ENCODE data around the gene DRGX.

DRGX gene

DNA sequence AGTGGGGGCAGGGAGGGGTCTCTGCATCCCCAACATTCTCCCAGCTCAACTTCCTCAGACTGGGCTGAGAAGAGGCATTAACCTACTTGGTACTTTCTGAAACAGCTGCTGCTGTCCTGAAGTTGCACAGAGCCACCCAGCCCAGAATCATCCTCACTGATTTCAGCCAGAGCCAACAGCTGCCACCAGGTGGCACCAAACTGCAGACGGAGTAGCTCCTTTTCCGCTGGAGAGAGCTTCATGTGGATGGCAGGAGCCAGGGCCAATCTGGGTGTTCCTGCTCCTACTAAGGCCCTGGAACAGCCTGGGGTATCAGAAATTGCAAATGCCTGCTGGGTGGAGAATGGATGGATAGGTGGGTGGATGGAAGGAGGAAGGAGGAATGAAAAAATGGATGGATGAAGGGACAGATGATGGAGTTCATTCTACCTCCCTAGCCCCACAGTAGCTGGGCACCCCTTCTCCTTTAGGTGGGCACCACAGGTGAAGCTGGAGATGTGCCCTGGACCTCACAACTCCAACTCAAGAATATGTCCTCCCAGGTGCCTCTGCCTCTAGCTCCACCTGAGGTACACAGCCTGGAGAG is 11.8 kb upstream of the DRGX start:
- peak; percentile 39 for DNase-seq

DNA sequence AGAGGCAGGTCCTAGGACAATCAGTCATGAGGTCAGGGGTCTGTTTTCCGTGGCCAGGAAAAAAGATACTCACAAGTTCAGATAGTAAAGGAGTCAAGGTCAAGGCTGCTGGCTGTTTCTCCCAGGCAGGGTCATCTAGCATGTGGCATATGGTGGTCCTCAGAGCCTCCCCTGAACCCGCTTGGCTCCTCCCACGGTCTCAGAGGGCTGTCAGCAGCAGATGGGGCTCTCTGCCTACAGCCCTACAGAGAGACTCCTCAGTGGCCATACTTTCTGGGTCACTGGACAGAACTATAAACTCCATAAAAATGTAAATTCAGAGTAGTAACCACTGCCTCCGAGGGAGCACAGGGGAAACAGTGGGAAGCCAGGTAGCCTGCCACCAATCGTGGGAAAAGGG is 11.3 kb upstream of the DRGX start:
- DNase-seq = no peak

DNA sequence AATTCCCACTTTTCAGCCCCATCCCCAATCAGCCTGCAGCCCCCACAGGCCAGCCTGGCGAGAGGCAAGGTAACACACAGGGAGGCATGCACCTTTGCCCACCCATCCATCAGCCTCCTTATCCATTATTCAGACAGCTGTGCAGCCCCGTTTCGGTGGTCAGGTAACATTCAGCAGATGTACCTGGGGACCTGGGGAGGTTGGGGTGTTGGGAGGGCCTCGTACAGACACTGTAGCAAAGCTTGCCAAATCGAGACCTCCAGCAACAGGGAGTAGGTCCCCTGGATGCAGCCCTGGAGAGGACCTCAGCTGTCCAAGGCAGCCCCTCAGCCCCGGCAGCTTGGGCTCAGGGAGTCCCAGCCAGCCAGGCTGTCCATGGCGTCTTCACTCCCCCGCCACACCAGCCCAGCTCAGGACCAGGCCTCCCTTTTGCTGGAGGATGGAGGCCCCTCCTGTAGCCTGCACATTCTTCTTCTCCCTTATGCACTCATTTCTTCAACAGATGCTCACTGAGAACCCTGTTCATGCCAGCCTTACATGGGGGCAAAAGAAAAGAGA is 8.5 kb upstream of the DRGX start:
- DNase-seq = no peak

DNA sequence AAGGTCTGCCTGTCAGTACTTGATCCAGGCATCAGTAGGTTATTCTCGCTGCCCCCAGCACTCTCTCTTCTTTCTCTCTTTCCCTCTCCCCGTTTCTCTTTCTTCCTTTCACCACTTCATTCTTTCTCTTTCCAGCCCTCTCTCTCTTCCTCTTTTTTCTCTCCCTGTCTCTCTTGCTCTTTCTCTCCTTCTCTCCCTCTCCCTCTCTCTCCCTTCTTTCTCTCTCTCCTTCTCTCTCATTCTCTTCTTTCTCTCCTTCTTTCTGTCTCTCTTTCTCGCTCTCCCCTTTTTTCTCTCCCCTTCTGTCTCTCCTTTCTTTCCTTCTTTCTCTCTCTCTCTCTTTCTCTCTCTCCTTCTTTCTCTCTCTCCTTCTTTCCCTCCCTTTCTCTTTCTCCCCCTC is 7.5 kb upstream of the DRGX start:
- DNase-seq = no peak

DNA sequence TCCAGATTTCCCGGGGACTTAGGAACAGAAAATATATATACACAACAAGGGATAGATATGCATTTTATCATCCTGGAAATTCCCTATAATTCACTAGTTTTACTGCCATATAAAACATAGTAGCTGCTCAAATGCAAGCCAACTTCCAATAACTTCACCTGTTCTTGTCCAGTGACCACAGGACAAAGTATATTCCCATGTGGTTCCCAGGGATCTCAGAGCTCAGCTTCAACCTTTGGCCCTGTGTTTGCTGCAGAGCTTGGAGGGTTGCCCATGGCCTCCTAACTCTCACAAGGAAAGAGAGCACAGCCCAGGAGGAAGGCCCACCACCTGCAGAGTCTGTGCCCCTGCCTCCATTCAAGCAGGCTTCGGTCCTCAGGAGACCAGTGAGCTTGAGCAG is 4.5 kb upstream of the DRGX start:
- no peak for DNase-seq

DNA sequence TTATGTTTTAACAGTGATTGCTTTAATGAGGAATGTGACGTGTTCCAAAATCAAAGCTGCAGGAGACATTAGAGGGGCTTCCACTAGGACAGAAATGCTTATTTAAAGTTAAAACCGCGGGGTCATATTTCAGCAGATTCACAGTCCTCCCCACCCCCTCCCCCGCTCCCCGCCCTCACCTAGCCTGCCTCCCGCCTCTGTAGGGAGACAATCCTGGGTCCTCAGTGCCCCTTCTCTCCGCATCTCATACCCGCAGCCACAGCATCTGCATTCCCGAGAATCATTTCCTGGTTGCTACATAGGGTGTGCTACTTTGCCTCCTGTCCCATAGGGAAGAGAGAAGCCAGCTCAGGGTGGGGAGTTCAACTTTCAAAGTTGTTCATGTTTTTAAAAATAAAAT is 3.1 kb upstream of the DRGX start:
- no peak for DNase-seq

DNA sequence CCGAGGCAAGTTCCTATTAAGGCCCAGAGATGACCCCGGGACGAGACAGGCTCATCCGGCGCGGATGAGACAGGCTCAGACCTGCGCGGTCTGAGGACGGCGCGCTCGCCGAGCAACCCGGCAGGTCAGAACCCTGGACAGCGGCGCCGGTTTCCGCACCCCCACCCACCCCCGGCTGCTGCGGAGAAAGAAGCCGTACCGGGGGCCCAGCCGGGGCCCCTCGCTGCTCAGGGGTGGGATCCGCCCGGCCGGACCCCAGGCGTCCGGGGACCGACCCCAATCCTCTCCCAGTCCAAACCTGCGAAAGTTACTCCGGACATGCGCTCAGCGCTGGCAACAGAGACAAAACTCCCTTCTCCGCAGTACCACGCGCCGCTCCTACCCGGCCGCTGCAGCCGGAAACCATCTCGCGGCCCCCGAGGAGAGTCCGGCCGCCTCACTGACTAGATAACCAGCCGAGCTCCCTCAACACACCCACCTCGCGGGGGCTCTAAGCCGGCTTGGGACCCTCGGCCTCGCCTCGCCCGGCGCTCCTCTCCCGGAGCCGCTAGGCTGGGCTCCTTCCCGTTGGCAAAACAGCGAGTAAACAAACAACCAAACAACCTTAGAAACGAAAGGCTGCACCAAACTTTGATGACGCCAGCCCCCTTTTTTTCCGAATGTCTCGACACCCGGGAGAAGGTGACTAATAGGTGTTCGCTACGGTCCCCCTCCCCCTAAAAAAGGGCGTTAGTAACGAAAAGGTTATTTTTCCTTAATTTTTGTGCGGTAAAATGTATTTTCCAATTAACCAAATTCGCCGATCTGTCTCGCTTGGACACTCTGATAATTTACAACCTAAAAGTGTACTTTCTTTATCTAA is 2.3 kb upstream of the DRGX start:
- DNase-seq = no peak

DNA sequence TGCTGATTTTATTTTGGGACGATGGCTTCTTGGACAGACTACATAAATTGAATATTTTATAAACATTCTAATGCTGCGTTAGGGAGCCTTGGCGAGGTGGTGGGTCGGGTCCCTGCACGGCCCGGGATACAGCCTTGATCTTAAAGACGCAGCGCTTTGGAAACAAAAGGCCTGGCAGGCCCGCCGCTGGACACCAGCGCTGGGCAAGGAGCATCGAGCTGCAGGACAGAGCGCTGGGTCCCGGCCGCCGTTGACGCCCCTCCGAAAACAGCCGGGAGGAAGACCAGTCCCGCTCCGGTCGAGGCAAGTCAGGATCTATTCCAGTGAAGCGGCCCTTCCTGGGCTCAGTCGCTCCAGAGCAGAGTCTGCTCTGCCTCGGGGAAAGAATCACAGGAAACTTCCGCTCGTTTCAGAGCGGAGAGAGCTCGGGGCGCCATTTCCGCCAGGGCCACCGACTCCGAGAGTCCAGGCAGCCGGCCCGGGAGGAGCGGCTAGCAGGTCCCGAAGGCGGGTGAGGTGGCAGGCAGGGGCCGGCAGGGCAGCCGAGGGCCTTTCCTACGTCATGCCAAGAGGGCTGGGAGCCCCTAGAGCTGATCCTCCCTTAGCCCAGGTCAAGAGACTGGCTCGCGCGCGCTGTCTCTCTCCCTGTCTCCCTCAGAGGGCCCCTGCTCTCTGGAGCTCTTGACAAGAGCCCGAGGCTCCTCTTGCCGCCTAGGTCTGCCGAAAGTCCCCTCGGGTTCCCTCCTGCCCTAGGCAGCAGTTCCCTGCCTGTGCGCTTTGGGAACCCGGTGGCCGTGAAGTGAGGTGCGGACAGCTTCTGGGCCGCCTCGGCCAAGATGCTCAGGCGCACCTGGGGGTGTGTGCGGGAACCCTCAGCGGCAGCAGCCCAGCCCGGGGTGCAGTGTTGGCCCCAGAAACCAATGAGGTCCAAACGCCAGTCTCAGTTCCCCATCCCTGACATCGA is 1.4 kb upstream of the DRGX start:
- no peak for DNase-seq

DNA sequence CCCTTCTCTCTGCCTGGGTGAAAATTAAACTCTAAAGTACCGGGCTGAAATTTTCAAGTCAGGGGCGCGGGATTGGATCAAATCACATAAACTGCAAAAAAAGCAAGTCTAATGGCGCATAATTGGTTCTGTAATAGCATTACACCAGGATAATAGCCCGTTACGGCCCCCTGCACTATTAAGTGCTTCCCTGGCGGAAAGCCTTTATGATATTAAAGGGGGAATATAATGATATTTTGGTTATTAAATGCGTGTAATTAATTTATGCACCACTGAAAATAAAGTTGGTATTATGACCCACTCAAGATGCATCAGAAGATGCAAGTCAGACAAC is 744 bp upstream of the DRGX start:
- DNase-seq = no peak

DNA sequence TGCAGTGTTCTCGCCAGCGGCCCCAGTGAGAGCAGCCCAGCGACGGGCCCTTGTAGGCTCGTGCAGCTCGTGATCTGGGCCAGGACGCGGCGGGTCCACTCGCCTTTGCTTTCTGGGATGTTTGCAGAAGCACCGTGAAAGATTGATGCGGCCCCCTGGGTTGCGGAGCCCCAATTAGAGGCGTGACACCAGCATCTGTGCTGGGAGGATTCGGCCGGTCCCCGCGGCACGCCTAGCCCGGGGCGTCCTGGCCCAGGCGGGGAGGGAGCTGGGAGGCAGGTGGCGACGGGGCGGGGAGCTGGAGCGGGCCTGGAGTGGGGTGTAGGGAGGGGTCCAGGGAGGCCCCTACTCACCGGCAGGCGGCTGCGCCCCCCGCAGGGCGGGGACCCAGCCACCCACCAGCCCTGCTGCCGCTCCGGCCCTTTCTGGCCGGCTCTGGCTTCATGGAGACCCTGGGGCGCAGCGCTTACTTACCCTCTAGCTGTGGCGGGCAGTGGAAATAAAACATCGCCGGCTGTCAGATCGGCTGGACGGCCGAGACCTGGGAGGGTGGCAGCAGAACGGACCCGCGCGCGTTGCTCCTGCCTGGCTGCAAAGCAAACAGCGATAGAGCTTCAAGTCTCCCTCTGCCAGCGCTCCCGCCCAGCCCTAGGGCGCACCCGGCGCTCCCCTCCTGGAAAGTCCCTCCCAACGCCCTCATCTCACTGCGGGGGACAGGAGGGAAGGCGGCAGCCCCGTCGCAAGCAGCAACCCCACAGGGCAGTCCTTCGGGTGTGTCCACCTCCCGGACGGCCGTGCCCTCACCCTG is 752 bp downstream of the DRGX start:
- DNase-seq = no peak

DNA sequence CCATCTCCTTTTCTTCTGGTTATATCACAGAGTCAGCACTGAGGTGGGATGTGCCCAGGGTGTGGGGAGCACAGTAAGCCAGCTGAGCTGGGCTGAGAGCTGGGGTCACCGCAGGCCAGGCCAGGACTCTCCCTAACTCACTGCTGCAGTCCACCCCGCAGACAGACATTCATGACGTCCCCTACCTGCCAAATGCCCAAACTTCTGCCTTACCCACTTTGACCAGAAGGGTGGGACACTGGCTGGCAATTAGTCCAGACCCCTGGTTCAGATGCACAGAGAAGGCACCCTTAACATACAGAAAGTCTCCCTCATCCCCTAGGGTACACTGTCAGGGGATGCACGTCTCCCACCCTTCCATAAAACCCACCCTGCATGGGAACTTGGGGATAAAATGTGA is 2.1 kb downstream of the DRGX start:
- no peak for DNase-seq

DNA sequence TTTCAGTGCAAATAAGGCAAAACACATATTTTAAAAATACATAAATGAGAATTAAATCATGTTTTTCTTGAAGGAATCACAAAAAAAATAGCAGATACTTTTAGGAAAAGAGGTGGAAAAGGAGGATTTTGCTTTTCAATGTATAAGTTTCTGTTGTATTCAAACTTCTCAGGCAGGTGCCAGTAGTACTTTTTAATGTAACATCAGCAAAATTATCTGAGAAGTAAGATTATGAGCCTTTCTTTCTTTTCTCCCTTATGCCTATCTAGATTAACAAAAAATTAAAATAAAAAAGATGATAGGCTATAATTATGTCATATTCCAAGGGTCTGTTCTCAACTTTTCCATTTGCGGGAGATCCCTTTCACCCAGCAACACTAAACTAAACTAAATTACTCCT is 2.6 kb downstream of the DRGX start:
- no peak for DNase-seq

DNA sequence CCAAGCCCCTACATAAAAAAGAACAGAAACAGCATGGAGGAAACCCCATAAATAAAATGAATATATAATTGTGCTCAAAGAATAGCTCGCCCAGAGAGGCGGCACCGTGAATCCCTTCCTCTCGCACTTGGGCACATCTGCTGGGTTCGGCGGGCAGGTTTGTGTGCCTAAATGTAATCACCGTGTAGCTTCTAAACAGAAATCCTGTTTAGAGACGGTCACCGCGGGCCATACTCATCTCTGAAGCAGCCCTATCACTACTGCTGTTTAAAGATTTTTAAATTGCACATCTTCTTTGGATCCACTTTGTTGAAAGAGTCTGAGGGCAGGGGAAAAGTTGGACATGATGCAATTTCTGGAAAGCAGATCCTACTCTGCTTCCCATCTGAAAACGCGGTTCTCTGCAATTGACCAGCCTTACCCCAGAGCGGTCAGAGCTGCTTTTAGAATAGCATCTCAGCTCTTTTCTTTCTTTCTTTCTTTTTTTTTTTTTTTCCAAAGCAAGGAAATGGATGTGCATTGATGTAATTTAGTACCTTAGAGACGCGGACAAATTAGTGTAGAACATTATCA is 6.4 kb downstream of the DRGX start:
- DNase-seq = no peak

DNA sequence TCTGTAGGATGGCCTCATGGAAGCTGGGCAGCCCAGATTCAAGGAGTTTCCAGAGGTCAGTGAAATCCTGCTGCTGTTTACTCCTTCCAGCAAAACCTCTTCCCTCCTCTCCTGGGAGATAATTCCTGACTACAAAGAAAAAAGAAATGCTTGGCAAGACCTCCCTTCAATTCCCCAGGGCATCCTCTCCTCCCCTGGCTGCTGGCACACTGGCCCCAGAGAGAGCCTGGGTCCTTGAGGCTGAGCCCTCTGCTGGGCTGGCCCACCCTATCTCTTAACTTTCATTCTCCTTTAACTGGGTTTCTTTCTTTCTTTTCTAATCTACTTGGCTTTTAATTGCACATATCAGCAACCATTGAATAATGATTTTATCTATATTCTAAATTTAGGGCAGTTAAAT is 7.7 kb downstream of the DRGX start:
- DNase-seq = no peak

DNA sequence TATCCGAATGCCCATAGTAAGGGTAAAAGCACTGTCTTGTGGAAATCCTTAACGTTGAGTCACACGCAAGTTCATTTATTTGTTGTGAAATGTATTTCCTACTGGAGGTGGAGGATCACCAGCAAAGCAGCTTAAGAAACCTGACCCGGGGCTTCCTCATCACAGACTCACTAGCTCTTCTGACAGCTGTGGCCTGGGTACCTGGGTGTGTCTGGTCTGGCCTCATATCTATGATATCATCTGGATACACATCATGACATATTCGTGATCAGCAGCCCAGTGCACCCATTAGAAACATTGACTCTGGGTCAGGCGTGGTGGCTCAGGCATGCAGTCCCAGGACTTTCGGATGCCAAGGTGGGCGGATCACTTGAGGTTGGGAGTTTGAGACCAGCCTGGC is 8.8 kb downstream of the DRGX start:
- DNase-seq = no peak

DNA sequence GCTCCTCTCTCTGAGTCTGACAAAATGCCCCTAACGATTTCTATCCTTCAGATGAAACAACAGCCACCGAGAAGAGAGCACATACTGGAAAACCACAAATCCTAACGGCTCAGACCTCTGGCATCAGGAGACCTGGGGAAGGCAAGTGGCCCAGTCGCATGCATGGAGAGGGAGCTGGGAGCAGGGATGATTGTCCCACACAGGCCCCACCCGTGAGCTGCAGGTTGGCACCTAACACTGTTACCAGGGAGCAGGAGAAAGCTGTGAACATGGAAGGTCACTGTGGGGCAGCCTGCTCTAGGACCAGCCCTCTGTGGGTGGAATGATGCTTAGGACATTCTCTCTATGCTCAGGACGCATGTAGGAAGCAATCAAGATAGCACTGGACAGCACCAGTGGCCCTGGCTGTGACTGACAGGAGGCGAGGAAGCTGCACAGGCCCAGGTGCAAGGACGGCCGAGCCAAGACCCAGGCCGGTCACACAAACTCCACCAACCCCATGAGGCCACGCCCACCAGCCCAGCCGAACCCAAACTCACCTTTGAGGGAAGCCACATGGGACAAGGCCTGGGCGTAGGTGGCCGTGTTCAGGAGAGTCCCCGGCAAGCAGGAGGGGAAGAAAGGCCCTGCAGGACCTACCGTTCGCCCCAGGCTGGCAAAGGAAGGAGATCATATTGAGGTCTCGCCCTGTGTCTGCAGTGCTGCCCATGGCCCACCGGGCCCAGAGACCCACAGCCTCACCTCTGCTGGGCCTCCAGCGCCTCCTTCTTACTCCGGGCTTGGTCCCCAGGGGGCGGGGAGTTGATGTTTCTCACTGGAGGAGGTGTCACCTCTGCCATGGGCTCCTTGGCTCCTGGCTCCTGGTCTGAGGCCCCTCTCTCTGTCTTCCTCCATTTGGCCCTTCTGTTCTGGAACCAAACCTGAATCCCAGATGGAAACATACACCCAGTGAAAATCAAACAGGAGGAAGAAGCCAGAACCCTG is 9.7 kb downstream of the DRGX start:
- DNase-seq = no peak

DNA sequence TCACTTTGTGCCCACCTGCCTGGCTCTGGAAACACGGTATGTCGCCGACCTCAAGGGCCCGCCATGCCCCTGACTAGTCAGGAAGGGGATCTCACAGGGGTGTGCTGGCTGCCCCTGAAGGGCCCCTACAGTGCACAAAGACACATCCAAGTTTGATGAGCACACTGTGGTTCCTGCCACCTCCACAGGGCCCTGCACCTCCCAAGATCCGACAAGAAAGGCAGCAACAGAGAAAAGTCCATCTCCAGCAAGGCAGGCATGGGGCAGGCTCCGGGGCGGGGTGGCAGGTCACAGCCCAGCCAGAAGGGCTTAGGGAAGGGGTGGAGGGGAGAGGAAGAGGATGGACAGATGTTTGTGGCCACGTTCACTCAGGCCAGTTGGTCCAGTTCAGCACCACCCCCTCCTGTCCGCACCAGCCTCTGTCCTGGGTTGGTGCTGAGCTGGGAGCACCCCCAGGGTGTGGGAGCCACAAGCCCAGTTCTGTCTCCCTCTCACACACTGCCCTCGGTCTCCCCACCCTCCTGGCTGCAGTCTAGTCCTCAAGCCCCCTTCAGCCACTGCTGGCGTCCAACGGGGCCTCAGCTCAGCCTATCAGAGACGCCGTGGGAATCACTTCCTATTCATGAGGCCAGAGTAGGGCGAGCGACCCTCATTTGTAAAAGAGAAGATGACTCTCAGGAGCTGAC is 11.5 kb downstream of the DRGX start:
- DNase-seq = no peak

DNA sequence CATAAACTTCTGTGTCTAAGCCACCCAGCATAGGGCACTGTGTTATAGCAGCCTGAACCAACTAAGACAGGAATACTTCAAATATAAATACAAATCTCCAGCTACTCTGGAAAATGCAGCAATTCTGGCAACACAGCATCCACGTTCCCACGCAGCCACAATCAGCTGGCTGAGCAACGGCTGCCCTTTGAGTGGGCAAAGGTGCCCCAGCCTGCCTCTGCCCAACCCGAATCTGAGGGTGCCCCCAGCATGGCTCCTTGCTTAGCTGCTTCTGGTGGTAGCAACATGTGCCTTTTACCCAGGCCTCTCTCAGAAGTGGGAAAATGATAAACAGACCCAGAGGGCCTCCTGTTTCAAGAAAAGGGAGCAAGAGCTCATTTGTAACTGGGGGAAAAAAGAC is 12.0 kb downstream of the DRGX start:
- no peak for DNase-seq

DNA sequence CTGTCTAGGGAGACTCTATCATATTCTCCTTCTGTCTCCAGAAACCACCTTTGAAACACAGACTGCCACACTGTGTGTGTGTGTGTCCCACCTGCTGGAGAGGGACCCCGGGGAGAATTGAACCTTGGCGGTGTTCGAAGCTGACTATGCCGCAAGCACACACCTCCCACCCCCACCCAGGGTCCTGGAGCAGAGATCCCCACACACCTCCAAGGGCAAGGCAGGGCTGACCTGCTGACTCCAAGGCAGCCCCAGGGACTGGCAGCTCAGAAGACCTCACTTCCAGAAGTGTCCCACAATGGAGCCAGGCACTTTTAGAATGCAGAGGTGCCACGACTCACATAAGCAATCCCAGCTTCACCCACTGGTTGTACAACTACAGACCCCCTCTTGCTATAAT is 13.1 kb downstream of the DRGX start:
- no peak for DNase-seq

DNA sequence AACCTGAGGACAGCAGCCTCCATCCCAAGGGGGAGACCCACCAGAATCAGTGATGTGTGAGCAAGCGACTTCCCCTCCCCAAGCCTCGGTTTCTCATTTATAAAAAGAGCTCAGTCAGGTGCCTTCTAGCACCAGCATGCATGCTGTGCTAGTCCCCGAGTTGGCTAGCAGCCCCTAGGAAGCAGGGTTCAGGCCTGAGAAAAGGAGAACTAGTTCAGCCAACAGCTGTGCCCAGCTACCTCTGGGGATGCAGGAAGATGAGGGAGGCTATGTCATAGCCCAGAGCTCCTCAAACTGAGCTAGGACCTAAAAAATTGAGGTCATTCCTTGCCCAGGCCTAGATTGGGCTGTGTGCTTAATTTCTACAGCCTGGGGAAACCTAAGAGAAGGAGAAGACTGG is 13.7 kb downstream of the DRGX start:
- no peak for DNase-seq

Measured in T1000 (cell line).